ENCODE results near the gene CHN2. TPM values are rescaled to one million over a fixed set of nuclear protein-coding genes. Genes with fewer than 3 reads are reported as not detected.

CHN2 gene
- polyA plus RNA-seq, 2 of the 4 experiments (the other 2 are of a cell fraction), result 0.06 TPM; not detected in 1

- H3K27ac ChIP-seq, result no peak overlapping the region
- 18% methylated on average over 6 of the region's 6 CpGs for WGBS (ENCODE audit: missing lambda C conversion rate)
- no peaks in the 10 kb centered on the region for H3K9me3 ChIP-seq
- H3K4me3 ChIP-seq, result no peak overlapping the region
- no peak for DNase-seq (ENCODE audit: low read depth in 1 of 2, low spot score in 1 of 2)
- POLR2A ChIA-PET, result no interaction called here
- no peak overlapping the region for H3K4me2 ChIP-seq
- CTCF ChIA-PET, result no interaction called here
- FAIRE-seq, result no peak
- no peak for TF ChIP-seq ESRRA (IDR thresholded peaks at IDR 0.05; ENCODE audit: borderline replicate concordance, low read length)
- no peak for TF ChIP-seq RCOR1 (IDR thresholded peaks at IDR 0.05; ENCODE audit: low read depth, low read length)
- no peak for TF ChIP-seq CEBPB (IDR thresholded peaks at IDR 0.05)
- no peak for TF ChIP-seq NPAS2 (CRISPR knock-in tag; IDR thresholded peaks at IDR 0.05; ENCODE audit: borderline replicate concordance)
- TF ChIP-seq USF2 (IDR thresholded peaks at IDR 0.05), result no peak
- no peak for TF ChIP-seq MAX (IDR thresholded peaks at IDR 0.05)
- TF ChIP-seq TP53 (CRISPR knock-in tag; IDR thresholded peaks at IDR 0.05), result no peak
- no peak for TF ChIP-seq MYC (IDR thresholded peaks at IDR 0.05; ENCODE audit: borderline replicate concordance, low read length)
- TF ChIP-seq KDM5A (IDR thresholded peaks at IDR 0.05), result no peak
- no peak for TF ChIP-seq MAFK (IDR thresholded peaks at IDR 0.05; ENCODE audit: partially characterized antibody)
- no peak for TF ChIP-seq CTCF (IDR thresholded peaks at IDR 0.05)
- TF ChIP-seq HEYL (CRISPR knock-in tag; IDR thresholded peaks at IDR 0.05), result no peak
- TF ChIP-seq JUN (IDR thresholded peaks at IDR 0.05), result no peak
- no peak for TF ChIP-seq HOXB5 (CRISPR knock-in tag; IDR thresholded peaks at IDR 0.05)
- TF ChIP-seq TFCP2L1 (CRISPR knock-in tag; IDR thresholded peaks at IDR 0.05), result no peak
- no peak for TF ChIP-seq PBX3 (IDR thresholded peaks at IDR 0.05)
- TF ChIP-seq RARB (CRISPR knock-in tag; IDR thresholded peaks at IDR 0.05), result no peak
- no peak for ATAC-seq
- no peaks in the 10 kb centered on the region for H3K4me1 ChIP-seq
Measured at GRCh38 chr7:29335188-29336083, 140.9 kb downstream of the CHN2 start.

GRCh38 chr7:29337546-29338116, 143.1 kb downstream of the CHN2 start:
- ChIA-PET POLR2A (no interaction called here), CTCF (interaction anchor here (1.0 kb wide), 2 partner anchors 15 to 415 kb away, joined by 3 to 4 read pairs; no protein-coding TSS in a partner anchor)
- WGBS (ENCODE audit: missing lambda C conversion rate), result 32% methylated on average over 4 of the region's 4 CpGs
- DNase-seq (ENCODE audit: low read depth in 1 of 2, low spot score in 1 of 2), result no peak
- no peak overlapping the region for H3K4me3 ChIP-seq
- H3K4me2 ChIP-seq, result no peak overlapping the region
- H3K9me3 ChIP-seq, result no peaks in the 10 kb centered on the region
- H3K27ac ChIP-seq, result no peak overlapping the region
- TF ChIP-seq USF2 (IDR thresholded peaks at IDR 0.05) (no peak), ZNF302 (CRISPR knock-in tag; IDR thresholded peaks at IDR 0.05) (no peak), MAFK (IDR thresholded peaks at IDR 0.05; ENCODE audit: partially characterized antibody) (no peak), RNF2 (IDR thresholded peaks at IDR 0.05; ENCODE audit: borderline replicate concordance, low read depth) (no peak), SMC3 (IDR thresholded peaks at IDR 0.05) (no peak), ATOH8 (CRISPR knock-in tag; IDR thresholded peaks at IDR 0.05; ENCODE audit: low read depth) (no peak), EP300 (IDR thresholded peaks at IDR 0.05) (no peak)
- no peak for ATAC-seq
- H3K4me1 ChIP-seq, result no peaks in the 10 kb centered on the region
- FAIRE-seq, result no peak

All from A549 (cell line).